SK-N-SH (cell line): ENCODE data around the gene FAM20C.

Source experiments
- CHD2 ChIP-seq: fragments of 150-350 bp; IDR thresholded peaks from 2 replicates; pipeline ENCODE4 v1.6.1; 2018; ENCODE audit warnings: low read length; ENCODE audit not compliant: partially characterized antibody
- EP300 ChIP-seq, 2 experiments: IDR thresholded peaks; 2 replicates each; pipeline versions ENCODE4 v1.4.0 to v1.6.1; 2012; ENCODE audit warnings: borderline replicate concordance in 1 of 2, low read depth in 1 of 2, low read length in 1 of 2
- GABPA ChIP-seq: IDR thresholded peaks from 2 replicates; pipeline ENCODE4 v1.4.0; 2012; ENCODE audit warnings: low read depth, mild to moderate bottlenecking
- NFIC ChIP-seq: IDR thresholded peaks from 2 replicates; pipeline ENCODE4 v1.4.0; 2012; ENCODE audit warnings: borderline replicate concordance
- POLR2AphosphoS5 ChIP-seq: IDR thresholded peaks from 2 replicates; pipeline ENCODE4 v1.6.1; 2012; ENCODE audit warnings: low read depth, low read length
- TF ChIP-seq, protein P1 (sequence below): fragments of 200-600 bp; sonication (generic); IDR thresholded peaks from 2 replicates; pipeline ENCODE4 v1.6.1; 2017; ENCODE audit warnings: antibody characterized with exemption, mild to moderate bottlenecking, moderate library complexity
- TF ChIP-seq, protein P2 (sequence below): IDR thresholded peaks from 2 replicates; pipeline ENCODE4 v1.4.0; 2012; ENCODE audit warnings: low read depth

DNA sequence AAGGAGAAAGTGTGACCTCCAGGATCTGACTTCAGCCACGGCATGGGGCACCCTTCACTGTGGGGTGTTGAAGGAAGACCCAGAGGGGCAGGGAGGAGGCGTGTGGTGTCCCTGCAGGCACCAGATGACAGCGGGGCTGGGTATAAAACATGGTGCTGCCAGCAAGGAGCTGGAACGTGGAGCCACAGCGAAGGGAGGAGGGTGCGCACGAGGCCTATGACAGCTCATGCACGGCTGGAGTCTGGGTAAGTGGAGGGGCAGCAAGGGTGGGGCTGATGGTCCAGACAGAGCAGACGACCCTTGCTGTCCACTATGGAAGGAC, 69.8 kb downstream of the FAM20C start:
- TF ChIP-seq, protein P1, sequence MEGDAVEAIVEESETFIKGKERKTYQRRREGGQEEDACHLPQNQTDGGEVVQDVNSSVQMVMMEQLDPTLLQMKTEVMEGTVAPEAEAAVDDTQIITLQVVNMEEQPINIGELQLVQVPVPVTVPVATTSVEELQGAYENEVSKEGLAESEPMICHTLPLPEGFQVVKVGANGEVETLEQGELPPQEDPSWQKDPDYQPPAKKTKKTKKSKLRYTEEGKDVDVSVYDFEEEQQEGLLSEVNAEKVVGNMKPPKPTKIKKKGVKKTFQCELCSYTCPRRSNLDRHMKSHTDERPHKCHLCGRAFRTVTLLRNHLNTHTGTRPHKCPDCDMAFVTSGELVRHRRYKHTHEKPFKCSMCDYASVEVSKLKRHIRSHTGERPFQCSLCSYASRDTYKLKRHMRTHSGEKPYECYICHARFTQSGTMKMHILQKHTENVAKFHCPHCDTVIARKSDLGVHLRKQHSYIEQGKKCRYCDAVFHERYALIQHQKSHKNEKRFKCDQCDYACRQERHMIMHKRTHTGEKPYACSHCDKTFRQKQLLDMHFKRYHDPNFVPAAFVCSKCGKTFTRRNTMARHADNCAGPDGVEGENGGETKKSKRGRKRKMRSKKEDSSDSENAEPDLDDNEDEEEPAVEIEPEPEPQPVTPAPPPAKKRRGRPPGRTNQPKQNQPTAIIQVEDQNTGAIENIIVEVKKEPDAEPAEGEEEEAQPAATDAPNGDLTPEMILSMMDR, result no peak
- no peak for TF ChIP-seq POLR2AphosphoS5
- no peak for TF ChIP-seq EP300 (IDR thresholded peaks at IDR 0.05; ENCODE audit: borderline replicate concordance in 1 of 2, low read depth in 1 of 2, low read length in 1 of 2)
- TF ChIP-seq, protein P2, sequence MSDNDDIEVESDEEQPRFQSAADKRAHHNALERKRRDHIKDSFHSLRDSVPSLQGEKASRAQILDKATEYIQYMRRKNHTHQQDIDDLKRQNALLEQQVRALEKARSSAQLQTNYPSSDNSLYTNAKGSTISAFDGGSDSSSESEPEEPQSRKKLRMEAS, result no peak
- no peak for TF ChIP-seq NFIC
- TF ChIP-seq CHD2, result no peak
- no peak for TF ChIP-seq GABPA
